H1 (cell line): ENCODE results near the gene ZNF484. TPM values are rescaled to one million over a fixed set of nuclear protein-coding genes. Genes with fewer than 3 reads are reported as not detected.
A peak's percentile ranks its signal among the peaks of the same experiment; 100 is the strongest.
"Not testable (repeated sequence)": the region's sequence is repeated elsewhere in the genome, so short reads cannot be mapped to it uniquely, and the experiment has no call there.

Experiments used
- CTCF ChIA-PET: fragments of 300-600 bp; sonication (Branson Sonifier 250); formaldehyde crosslinking; loops from one replicate; lab custom pipeline; 2021; ENCODE audit not compliant: partially characterized antibody; lab: Charles Lee
- POLR2A ChIA-PET: fragments of 300-600 bp; sonication (Branson Sonifier 250); formaldehyde crosslinking; loops from one replicate; lab custom pipeline; 2021; ENCODE audit warnings: inconsistent platforms; ENCODE audit not compliant: partially characterized antibody; lab: Charles Lee
- DNase-seq, 2 experiments: peaks; one replicate each; pipeline versions ENCODE4 v3.0.0 to v3.0.0-alpha.2; 2010 to 2022; ENCODE audit warnings: low spot score in 2 of 2, low read depth in 1 of 2, mixed read lengths in 1 of 2
- FAIRE-seq: peaks from 2 replicates; lab custom pipeline; 2011; peaks lifted over from hg19 to GRCh38; lab: Jason Lieb, UNC
- H2AFZ ChIP-seq: 2 replicates; pipeline ENCODE4 v1.8.1; 2012; ENCODE audit warnings: low read length, inconsistent platforms
- H2AK5ac ChIP-seq: 2 replicates; pipeline ENCODE4 v1.6.1; 2013; ENCODE audit warnings: low read depth, low read length
- H2BK120ac ChIP-seq: replicated peaks from 2 replicates; pipeline ENCODE3; 2013; ENCODE audit warnings: low read depth, low read length, inconsistent platforms
- H2BK12ac ChIP-seq: 2 replicates; pipeline ENCODE4 v1.6.1; 2013; ENCODE audit warnings: low read depth, low read length
- H2BK15ac ChIP-seq: 2 replicates; pipeline ENCODE4 v1.6.1; 2013; ENCODE audit warnings: low read length
- H2BK20ac ChIP-seq: 2 replicates; pipeline ENCODE4 v1.6.1; 2013; ENCODE audit warnings: low read length
- H2BK5ac ChIP-seq: 2 replicates; pipeline ENCODE4 v1.6.1; 2013; ENCODE audit warnings: low read depth, low read length
- H3K14ac ChIP-seq: 2 replicates; pipeline ENCODE4 v1.6.1; 2013; ENCODE audit warnings: inconsistent platforms; ENCODE audit not compliant: insufficient read length
- H3K18ac ChIP-seq: 2 replicates; pipeline ENCODE4 v1.6.1; 2013; ENCODE audit warnings: low read length; ENCODE audit errors: extremely low read depth
- H3K23ac ChIP-seq: 2 replicates; pipeline ENCODE4 v1.6.1; 2013; ENCODE audit warnings: inconsistent platforms; ENCODE audit not compliant: insufficient read length
- H3K23me2 ChIP-seq: 2 replicates; pipeline ENCODE4 v1.6.1; 2013; ENCODE audit warnings: low read depth, low read length
- H3K27ac ChIP-seq: 2 replicates; pipeline ENCODE4 v1.6.1; 2011; ENCODE audit warnings: low read depth, low read length, inconsistent platforms
- H3K27me3 ChIP-seq, 4 experiments: replicated peaks in 1 of 4; 1 replicate in 1 of 4; 2 replicates in 3 of 4; pipeline versions ENCODE4 v1.6.1 to v1.8.1; 2011 to 2013; ENCODE audit warnings: low read length in 3 of 4, mild to moderate bottlenecking in 3 of 4, inconsistent platforms in 2 of 4, mixed read lengths in 2 of 4, moderate library complexity in 1 of 4; ENCODE audit not compliant: control insufficient read depth in 3 of 4, insufficient read depth in 3 of 4; ENCODE audit errors: extremely low read depth in 1 of 4
- H3K36me3 ChIP-seq, 4 experiments: 2 replicates each; pipeline versions ENCODE4 v1.6.1 to v1.8.1; 2011 to 2013; ENCODE audit warnings: mild to moderate bottlenecking in 4 of 4, low read length in 3 of 4, moderate library complexity in 2 of 4, control low read depth in 1 of 4, inconsistent platforms in 1 of 4; ENCODE audit not compliant: insufficient read depth in 4 of 4, control insufficient read depth in 2 of 4
- H3K4ac ChIP-seq: replicated peaks from 2 replicates; pipeline ENCODE3; 2013; ENCODE audit warnings: low read length, low read depth, mixed read lengths, inconsistent platforms; ENCODE audit not compliant: insufficient read length
- H3K4me1 ChIP-seq, 4 experiments: replicated peaks in 1 of 4; 1 replicate in 1 of 4; 2 replicates in 3 of 4; pipeline versions ENCODE4 v1.6.1 to v1.8.1; 2011 to 2013; ENCODE audit warnings: low read length in 3 of 4, inconsistent platforms in 2 of 4, mixed read lengths in 1 of 4; ENCODE audit not compliant: insufficient read depth in 4 of 4, control insufficient read depth in 3 of 4
- H3K4me2 ChIP-seq, 2 experiments: 2 replicates each; pipeline versions ENCODE4 v1.6.1 to v1.8.1; 2011 to 2013; ENCODE audit warnings: low read depth in 2 of 2, low read length in 2 of 2, control low read depth in 1 of 2, inconsistent platforms in 1 of 2, mild to moderate bottlenecking in 1 of 2; ENCODE audit not compliant: insufficient read depth in 1 of 2
- H3K4me3 ChIP-seq, 4 experiments: fragments of 200-600, 300-600 bp in 1 of 4; sonication (generic), shearing (Covaris generic), sonication (Bioruptor Twin) in 1 of 4; 2 replicates each; pipeline versions ENCODE4 v1.5.1 to v1.8.1; 2011 to 2016; ENCODE audit warnings: low read length in 4 of 4, low read depth in 3 of 4, control low read depth in 2 of 4, inconsistent platforms in 2 of 4, mild to moderate bottlenecking in 2 of 4, mixed read lengths in 1 of 4, moderate library complexity in 1 of 4; ENCODE audit not compliant: insufficient read depth in 2 of 4; ENCODE audit errors: extremely low read depth in 1 of 4
- H3K56ac ChIP-seq: replicated peaks from 2 replicates; pipeline ENCODE3; 2013; ENCODE audit warnings: low read depth, mild to moderate bottlenecking, mixed read lengths, low read length, inconsistent platforms; ENCODE audit not compliant: insufficient read length
- H3K79me1 ChIP-seq: 2 replicates; pipeline ENCODE4 v1.6.1; 2013; ENCODE audit warnings: low read depth, low read length, control low read depth
- H3K79me2 ChIP-seq, 2 experiments: 2 replicates each; pipeline versions ENCODE4 v1.6.1 to v1.8.1; 2012 to 2013; ENCODE audit warnings: low read length in 2 of 2, mild to moderate bottlenecking in 2 of 2, inconsistent platforms in 1 of 2; ENCODE audit not compliant: insufficient read depth in 2 of 2, control insufficient read depth in 1 of 2
- H3K9ac ChIP-seq, 4 experiments: replicated peaks in 1 of 4; 1 replicate in 1 of 4; 2 replicates in 3 of 4; pipeline versions ENCODE4 v1.6.1 to v1.8.1; 2011 to 2013; ENCODE audit warnings: low read depth in 3 of 4, low read length in 3 of 4, control low read depth in 2 of 4, mild to moderate bottlenecking in 2 of 4, moderate library complexity in 2 of 4, inconsistent platforms in 1 of 4; ENCODE audit errors: extremely low read depth in 1 of 4
- H3K9me3 ChIP-seq, 2 experiments: 2 replicates each; pipeline versions ENCODE4 v1.6.1 to v1.8.1; 2012 to 2013; ENCODE audit warnings: mild to moderate bottlenecking in 2 of 2, moderate library complexity in 2 of 2, control low read depth in 1 of 2, inconsistent platforms in 1 of 2, low read depth in 1 of 2, low read length in 1 of 2, mixed read lengths in 1 of 2; ENCODE audit not compliant: insufficient read depth in 2 of 2
- H4K20me1 ChIP-seq, 2 experiments: replicated peaks in 1 of 2; 2 replicates each; pipeline versions ENCODE3 to v1.8.1; 2011 to 2013; ENCODE audit warnings: inconsistent platforms in 2 of 2, low read length in 2 of 2, mild to moderate bottlenecking in 1 of 2; ENCODE audit not compliant: insufficient read depth in 2 of 2, control insufficient read depth in 1 of 2
- H4K5ac ChIP-seq: 2 replicates; pipeline ENCODE4 v1.6.1; 2013; ENCODE audit warnings: low read length, low read depth, mixed read lengths, inconsistent platforms; ENCODE audit not compliant: insufficient read length
- H4K8ac ChIP-seq: 2 replicates; pipeline ENCODE4 v1.8.0; 2013; ENCODE audit warnings: mild to moderate bottlenecking, moderate library complexity, low read length, inconsistent platforms; ENCODE audit not compliant: insufficient read depth; ENCODE audit errors: extremely low read depth
- H4K91ac ChIP-seq: replicated peaks from 2 replicates; pipeline ENCODE3; 2013; ENCODE audit warnings: low read length, mixed read lengths, inconsistent platforms; ENCODE audit not compliant: insufficient read length
- MAX ChIP-seq: IDR thresholded peaks from 2 replicates; pipeline ENCODE4 v1.6.1; 2012; ENCODE audit warnings: inconsistent platforms
- WGBS, 2 experiments: shearing (Covaris generic) in 1 of 2; methylation state at CpG; one replicate each; pipeline versions ENCODE4 v1.1.6 to v1.1.7; 2013 to 2015; ENCODE audit warnings: low lambda C conversion rate in 2 of 2, mixed read lengths in 2 of 2, inconsistent platforms in 1 of 2, low coverage in 1 of 2, missing lambda C conversion rate in 1 of 2; ENCODE audit not compliant: insufficient replicate concordance in 2 of 2, insufficient coverage in 1 of 2, insufficient read length in 1 of 2; ENCODE audit errors: extremely low coverage in 1 of 2, missing lambda C conversion rate in 1 of 2; 5-methylcytosine and 5-hydroxymethylcytosine counted together
- polyA plus RNA-seq, 7 experiments: library from polyadenylated mRNA; depleted of rRNA in 3 of 7; stranded (reverse) in 5 of 7; unstranded in 2 of 7; fragments of >200 nt in 5 of 7; fragments of 200-250 nt in 2 of 7; gene quantifications; 1 replicate in 5 of 7; 2 replicates in 1 of 7; 4 replicates in 1 of 7; pipeline versions ENCODE4 v1.2.1 to v1.2.3, GENCODE V29; 2011 to 2013; ENCODE audit warnings: missing spikeins in 2 of 7, mixed read lengths in 2 of 7
- total RNA-seq: library from RNA; stranded (reverse); fragmentation: NEBNext Ultra II Directional; extraction: Animal tissue kit (Norgen Biotek cat#: 25700); gene quantifications from 2 replicates; pipeline ENCODE4 v1.2.1, GENCODE V29; 2021

ZNF484 gene
- total and polyA plus RNA-seq, 2 of the 8 experiments (the other 6 are each of a cell fraction or from before 2014, with no cell fraction given): 1.3 to 11.5 TPM

- H4K5ac ChIP-seq, FAIRE-seq, H3K36me3 ChIP-seq, H2BK20ac ChIP-seq, H3K79me1 ChIP-seq, H4K8ac ChIP-seq, H2BK5ac ChIP-seq, H4K91ac ChIP-seq, H3K79me2 ChIP-seq, H3K4ac ChIP-seq, H3K18ac ChIP-seq, H3K9ac ChIP-seq, H3K23me2 ChIP-seq, H3K9me3 ChIP-seq, H3K27me3 ChIP-seq, H3K27ac ChIP-seq, H3K23ac ChIP-seq, H3K56ac ChIP-seq, H4K20me1 ChIP-seq, H2BK120ac ChIP-seq, H3K14ac ChIP-seq, H3K4me3 ChIP-seq, H2BK15ac ChIP-seq, H2AFZ ChIP-seq, H2AK5ac ChIP-seq, H2BK12ac ChIP-seq: not testable (repeated sequence)
- CTCF ChIA-PET: interaction anchor here (0.6 to 1.6 kb wide), 4 partner anchors 23 to 378 kb away, joined by 3 to 6 read pairs (median 4); no protein-coding TSS in a partner anchor
- Histone ChIP-seq H3K4me2 (peak overlapping the region in 1 of 2 experiments; percentile 52; a peak in 2 of 4 replicates), H3K4me1 (peaks cover 1 to 12% (median 7%) of the 10 kb centered on the region in 4 experiments; a peak in 5 of 7 replicates)
- POLR2A ChIA-PET: interaction anchor here (0.8 kb wide), 1 partner anchor 31 kb away, joined by 3 read pairs; no protein-coding TSS in a partner anchor
- DNase-seq: peak in 1 of 2 experiments; percentile 55
- TF ChIP-seq MAX: peak; percentile 29; the same call in 1 of the 2 replicates
- WGBS, 2 experiments: 75% methylated on average over 15 of the region's 15 CpGs; no CpG with 5 or more reads in 1 of the 2 experiments
These were observed 6.0 kb upstream of the ZNF484 start for GRCh38 chr9:92883666-92884405.
